ENCODE results near the gene FBXL16. TPM values are rescaled to one million over a fixed set of nuclear protein-coding genes. Genes with fewer than 3 reads are reported as not detected.

FBXL16 gene
- total and polyA plus RNA-seq, 3 experiments from 2014 or later = 7.6 to 16.9 (median 11.1) TPM

- H3K4me1 Mint-ChIP-seq = peaks cover 8 to 55% (median 19%) of the 10 kb centered on the region in 3 donors
- H3K4me3 Mint-ChIP-seq = peak within 1 kb of the TSS; percentile 65 to 91 (median 81)
- CTCF ChIA-PET = interaction anchor here (1.0 kb wide), 1 partner anchor 25 kb away, joined by 3 read pairs; no protein-coding TSS in a partner anchor
- H3K27ac Mint-ChIP-seq = peak within 1 kb of the TSS in 6 of 8 donors; percentile 73 to 90 (median 81)
- POLR2A ChIA-PET = interaction anchor here (0.6 to 1.4 kb wide), 5 partner anchors 9 to 96 kb away, joined by 3 to 8 read pairs (median 3); no protein-coding TSS in a partner anchor
- H3K36me3 Mint-ChIP-seq = peaks cover 0 to 38% (median 3%) of the 10 kb centered on the region in 3 donors
- H3K9me3 Mint-ChIP-seq = no peaks in the 10 kb centered on the region
- no peaks in the 10 kb centered on the region for H3K9me3 ChIP-seq (ENCODE audit: low read length)
- H3K27ac ChIP-seq (ENCODE audit: low read depth, low read length) = peak within 1 kb of the TSS; percentile 61
- no peaks in the 10 kb centered on the region for H3K27me3 Mint-ChIP-seq
- H3K4me1 ChIP-seq (ENCODE audit: insufficient read depth, low read length) = peaks cover 44% of the 10 kb centered on the region
- H3K27me3 ChIP-seq (ENCODE audit: insufficient read depth, low read length, poor library complexity, severe bottlenecking) = no peaks in the 10 kb centered on the region
- DNase-seq = peak; percentile 93 to 97 (median 95)
- H3K36me3 ChIP-seq (ENCODE audit: insufficient read depth, low read length) = peaks cover 8% of the 10 kb centered on the region
- H3K4me3 ChIP-seq (ENCODE audit: low read length) = peak within 1 kb of the TSS; percentile 41
Observed at GRCh38 chr16:684071-684794, 21.4 kb downstream of the FBXL16 start, which contains the start of gene JMJD8. JMJD8 (minus strand) TSS chr16:684334; CDS start chr16:684319, 15 bp downstream.

GRCh38 chr16:683396-684070 is 22.1 kb downstream of the FBXL16 start:
- Histone ChIP-seq H3K4me1 (ENCODE audit: insufficient read depth, low read length) (peaks cover 39% of the 10 kb centered on the region), H3K4me3 (ENCODE audit: low read length) (peak overlapping the region; percentile 41), H3K36me3 (ENCODE audit: insufficient read depth, low read length) (peaks cover 8% of the 10 kb centered on the region), H3K9me3 (ENCODE audit: low read length) (no peaks in the 10 kb centered on the region), H3K27ac (ENCODE audit: low read depth, low read length) (peak overlapping the region; percentile 61), H3K27me3 (ENCODE audit: insufficient read depth, low read length, poor library complexity, severe bottlenecking) (no peaks in the 10 kb centered on the region)
- H3K36me3 Mint-ChIP-seq = peaks cover 0 to 38% (median 3%) of the 10 kb centered on the region in 3 donors
- ChIA-PET CTCF (interaction anchor here (1.0 to 2.3 kb wide), 2 partner anchors 12 to 24 kb away, joined by 3 to 7 read pairs; no protein-coding TSS in a partner anchor), POLR2A (interaction anchor here (0.6 to 1.4 kb wide), 3 partner anchors 9 to 95 kb away, joined by 3 to 8 read pairs (median 4); no protein-coding TSS in a partner anchor)
- peaks cover 13 to 52% (median 17%) of the 10 kb centered on the region in 3 donors for H3K4me1 Mint-ChIP-seq
- H3K27ac Mint-ChIP-seq = peak overlapping the region in 6 of 8 donors; percentile 29 to 90 (median 61)
- no peaks in the 10 kb centered on the region for H3K9me3 Mint-ChIP-seq
- no peak for DNase-seq
- H3K4me3 Mint-ChIP-seq = peak overlapping the region; percentile 65 to 84 (median 81)
- no peaks in the 10 kb centered on the region for H3K27me3 Mint-ChIP-seq

GRCh38 chr16:682493-683395 is 22.9 kb downstream of the FBXL16 start:
- Histone ChIP-seq H3K36me3 (ENCODE audit: insufficient read depth, low read length) (peaks cover 8% of the 10 kb centered on the region), H3K4me1 (ENCODE audit: insufficient read depth, low read length) (peaks cover 36% of the 10 kb centered on the region), H3K4me3 (ENCODE audit: low read length) (no peak overlapping the region), H3K9me3 (ENCODE audit: low read length) (no peaks in the 10 kb centered on the region), H3K27ac (ENCODE audit: low read depth, low read length) (peak overlapping the region; percentile 61), H3K27me3 (ENCODE audit: insufficient read depth, low read length, poor library complexity, severe bottlenecking) (no peaks in the 10 kb centered on the region)
- Mint-ChIP-seq H3K4me1 (peaks cover 13 to 52% (median 17%) of the 10 kb centered on the region in 3 donors), H3K9me3 (no peaks in the 10 kb centered on the region), H3K36me3 (peaks cover 0 to 38% (median 3%) of the 10 kb centered on the region in 3 donors), H3K27ac (peak overlapping the region; percentile 2 to 91 (median 72)), H3K4me3 (peak overlapping the region; percentile 66 to 84 (median 81)), H3K27me3 (no peaks in the 10 kb centered on the region)
- ChIA-PET POLR2A (interaction anchor here (0.6 kb wide), 2 partner anchors 449 to 1087 kb away, joined by 3 to 6 read pairs; no protein-coding TSS in a partner anchor), CTCF (interaction anchor here (1.3 to 2.3 kb wide), 2 partner anchors 10 to 13 kb away, joined by 4 to 7 read pairs; no protein-coding TSS in a partner anchor)
- no peak for DNase-seq

- Histone ChIP-seq H3K27ac (ENCODE audit: low read depth, low read length) (peak overlapping the region; percentile 72), H3K27me3 (ENCODE audit: insufficient read depth, low read length, poor library complexity, severe bottlenecking) (no peaks in the 10 kb centered on the region), H3K4me1 (ENCODE audit: insufficient read depth, low read length) (peaks cover 36% of the 10 kb centered on the region), H3K9me3 (ENCODE audit: low read length) (no peaks in the 10 kb centered on the region), H3K4me3 (ENCODE audit: low read length) (no peak overlapping the region), H3K36me3 (ENCODE audit: insufficient read depth, low read length) (peaks cover 8% of the 10 kb centered on the region)
- Mint-ChIP-seq H3K36me3 (peaks cover 0 to 33% (median 3%) of the 10 kb centered on the region in 3 donors), H3K9me3 (no peaks in the 10 kb centered on the region), H3K4me1 (peaks cover 13 to 55% (median 18%) of the 10 kb centered on the region in 3 donors), H3K27me3 (no peaks in the 10 kb centered on the region), H3K4me3 (peak overlapping the region; percentile 66 to 84 (median 81)), H3K27ac (peak overlapping the region in 6 of 8 donors; percentile 12 to 94 (median 67))
- POLR2A ChIA-PET = interaction anchor here (0.6 to 1.8 kb wide), 4 partner anchors 8 to 1088 kb away, joined by 3 to 15 read pairs (median 6); partner anchors contain the start of gene WDR24
- CTCF ChIA-PET = interaction anchor here (1.3 to 2.3 kb wide), 5 partner anchors 8 to 14 kb away, joined by 3 to 8 read pairs (median 7); partner anchors contain the start of genes RHOT2 and WDR24
- no peak for DNase-seq
Observed at GRCh38 chr16:681746-682427, 23.7 kb downstream of the FBXL16 start.

GRCh38 chr16:680967-681745 is 24.4 kb downstream of the FBXL16 start:
- Histone ChIP-seq H3K4me1 (ENCODE audit: insufficient read depth, low read length) (peaks cover 36% of the 10 kb centered on the region), H3K9me3 (ENCODE audit: low read length) (no peaks in the 10 kb centered on the region), H3K27ac (ENCODE audit: low read depth, low read length) (peak overlapping the region; percentile 72), H3K4me3 (ENCODE audit: low read length) (peak overlapping the region; percentile 67), H3K36me3 (ENCODE audit: insufficient read depth, low read length) (peaks cover 8% of the 10 kb centered on the region), H3K27me3 (ENCODE audit: insufficient read depth, low read length, poor library complexity, severe bottlenecking) (no peaks in the 10 kb centered on the region)
- CTCF ChIA-PET = interaction anchor here (0.8 to 2.3 kb wide), 7 partner anchors 9 to 32 kb away, joined by 3 to 8 read pairs (median 4); partner anchors contain the start of genes RHOT2, WDR24 and WDR90
- no peak for DNase-seq
- Mint-ChIP-seq H3K27ac (peak overlapping the region in 5 of 8 donors; percentile 9 to 94 (median 77)), H3K4me3 (peak overlapping the region; percentile 62 to 88 (median 78)), H3K36me3 (peaks cover 0 to 32% (median 3%) of the 10 kb centered on the region in 3 donors), H3K9me3 (no peaks in the 10 kb centered on the region), H3K4me1 (peaks cover 13 to 55% (median 20%) of the 10 kb centered on the region in 3 donors), H3K27me3 (no peaks in the 10 kb centered on the region)
- POLR2A ChIA-PET = interaction anchor here (0.9 to 1.9 kb wide), 6 partner anchors 9 to 107 kb away, joined by 3 to 15 read pairs (median 5); partner anchors contain the start of genes HAGHL, METTL26, RHOT2 and RPUSD1

- Histone ChIP-seq H3K4me3 (ENCODE audit: low read length) (peak overlapping the region; percentile 67), H3K36me3 (ENCODE audit: insufficient read depth, low read length) (peaks cover 8% of the 10 kb centered on the region), H3K27ac (ENCODE audit: low read depth, low read length) (peak overlapping the region; percentile 72), H3K27me3 (ENCODE audit: insufficient read depth, low read length, poor library complexity, severe bottlenecking) (no peaks in the 10 kb centered on the region), H3K4me1 (ENCODE audit: insufficient read depth, low read length) (peaks cover 35% of the 10 kb centered on the region), H3K9me3 (ENCODE audit: low read length) (no peaks in the 10 kb centered on the region)
- Mint-ChIP-seq H3K27ac (peak overlapping the region in 4 of 8 donors; percentile 9 to 94 (median 78)), H3K36me3 (peaks cover 0 to 31% (median 3%) of the 10 kb centered on the region in 3 donors), H3K4me3 (peak overlapping the region; percentile 62 to 88 (median 80)), H3K4me1 (peaks cover 13 to 49% (median 20%) of the 10 kb centered on the region in 3 donors), H3K27me3 (no peaks in the 10 kb centered on the region), H3K9me3 (no peaks in the 10 kb centered on the region)
- no peak for DNase-seq
- CTCF ChIA-PET = interaction anchor here (0.8 to 1.8 kb wide), 5 partner anchors 9 to 31 kb away, joined by 3 to 8 read pairs (median 3); partner anchors contain the start of genes RHOT2, WDR24 and WDR90
- POLR2A ChIA-PET = interaction anchor here (0.9 to 1.9 kb wide), 7 partner anchors 10 to 107 kb away, joined by 3 to 15 read pairs (median 5); partner anchors contain the start of genes HAGHL, METTL26, RHOT2 and RPUSD1
Observed at GRCh38 chr16:680625-680945, 25.0 kb downstream of the FBXL16 start.

Measured in CD8-positive, alpha-beta memory T cell (primary cell).